Testis (tissue), 2 donors: ENCODE results near the gene MAGEA2.
"Not testable (repeated sequence)": the region's sequence is repeated elsewhere in the genome, so short reads cannot be mapped to it uniquely, and the experiment has no call there.

Experiments
- POLR2A ChIP-seq: fragments of 450-650 bp; IDR thresholded peaks from one replicate; pipeline ENCODE4 v1.6.1; 2017; ENCODE audit warnings: antibody characterized with exemption, mild to moderate bottlenecking, moderate library complexity
- TF ChIP-seq, protein P1 (sequence below), 3 experiments: fragments of 450-650 bp in 2 of 3; fragments of 200-600 bp in 1 of 3; sonication (generic) in 1 of 3; IDR thresholded peaks; one replicate each; pipeline ENCODE4 v1.5.1; 2016 to 2019; ENCODE audit warnings: antibody characterized with exemption in 3 of 3, mild to moderate bottlenecking in 2 of 3, moderate library complexity in 1 of 3

DNA sequence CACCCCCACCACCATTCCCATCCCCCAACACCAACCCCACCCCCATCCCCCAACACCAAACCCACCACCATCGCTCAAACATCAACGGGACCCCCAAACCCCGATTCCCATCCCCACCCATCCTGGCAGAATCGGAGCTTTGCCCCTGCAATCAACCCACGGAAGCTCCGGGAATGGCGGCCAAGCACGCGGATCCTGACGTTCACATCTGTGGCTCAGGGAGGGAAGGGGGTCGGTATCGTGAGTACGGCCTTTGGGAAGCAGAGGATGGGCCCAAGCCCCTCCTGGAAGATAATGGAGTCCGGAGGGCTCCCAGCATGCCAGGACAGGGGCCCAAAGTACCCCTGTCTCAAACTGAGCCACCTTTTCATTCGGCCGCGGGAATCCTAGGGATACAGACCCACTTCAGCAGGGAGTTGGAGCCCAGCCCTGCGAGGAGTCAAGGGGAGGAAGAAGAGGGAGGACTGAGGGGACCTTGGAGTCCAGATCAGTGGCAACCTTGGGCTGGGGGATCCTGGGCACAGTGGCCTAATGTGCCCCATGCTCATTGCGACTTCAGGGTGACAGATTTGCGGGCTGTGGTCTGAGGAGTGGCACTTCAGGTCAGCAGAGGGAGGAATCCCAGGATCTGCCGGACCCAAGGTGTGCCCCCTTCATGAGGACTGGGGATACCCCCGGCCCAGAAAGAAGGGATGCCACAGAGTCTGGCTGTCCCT, 19.3 kb downstream of the MAGEA2 start:
- TF ChIP-seq, protein P1, sequence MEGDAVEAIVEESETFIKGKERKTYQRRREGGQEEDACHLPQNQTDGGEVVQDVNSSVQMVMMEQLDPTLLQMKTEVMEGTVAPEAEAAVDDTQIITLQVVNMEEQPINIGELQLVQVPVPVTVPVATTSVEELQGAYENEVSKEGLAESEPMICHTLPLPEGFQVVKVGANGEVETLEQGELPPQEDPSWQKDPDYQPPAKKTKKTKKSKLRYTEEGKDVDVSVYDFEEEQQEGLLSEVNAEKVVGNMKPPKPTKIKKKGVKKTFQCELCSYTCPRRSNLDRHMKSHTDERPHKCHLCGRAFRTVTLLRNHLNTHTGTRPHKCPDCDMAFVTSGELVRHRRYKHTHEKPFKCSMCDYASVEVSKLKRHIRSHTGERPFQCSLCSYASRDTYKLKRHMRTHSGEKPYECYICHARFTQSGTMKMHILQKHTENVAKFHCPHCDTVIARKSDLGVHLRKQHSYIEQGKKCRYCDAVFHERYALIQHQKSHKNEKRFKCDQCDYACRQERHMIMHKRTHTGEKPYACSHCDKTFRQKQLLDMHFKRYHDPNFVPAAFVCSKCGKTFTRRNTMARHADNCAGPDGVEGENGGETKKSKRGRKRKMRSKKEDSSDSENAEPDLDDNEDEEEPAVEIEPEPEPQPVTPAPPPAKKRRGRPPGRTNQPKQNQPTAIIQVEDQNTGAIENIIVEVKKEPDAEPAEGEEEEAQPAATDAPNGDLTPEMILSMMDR (IDR thresholded peaks at IDR 0.05) = not testable (repeated sequence)
- TF ChIP-seq POLR2A = not testable (repeated sequence)
